ENCODE results near the gene COL18A1.

DNA sequence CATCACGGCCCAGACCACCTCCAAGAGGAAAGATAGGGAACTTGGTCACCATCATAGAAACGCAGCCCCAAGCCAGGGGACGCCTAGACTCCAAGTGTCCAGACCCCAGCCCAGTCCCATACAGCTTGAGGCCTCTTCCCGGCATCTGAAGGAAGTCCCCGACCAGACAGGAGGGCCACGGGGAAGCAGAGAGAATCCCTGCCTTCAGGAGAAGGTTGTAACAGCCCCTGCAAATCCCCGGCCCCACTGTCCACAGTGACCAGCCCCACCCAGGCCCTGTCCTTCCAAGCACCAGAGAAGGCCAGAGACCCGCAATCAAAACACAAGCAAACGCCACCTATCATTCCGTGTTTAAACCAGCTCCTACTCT, 135.6 kb downstream of the COL18A1 start:
- TF ChIP-seq CTCF (IDR thresholded peaks at IDR 0.05) (no peak), EZH2 (IDR thresholded peaks at IDR 0.05; ENCODE audit: borderline replicate concordance, insufficient read depth, low read depth, low read length, poor library complexity, severe bottlenecking) (no peak)
